KMS-11 (cell line): ENCODE results near the gene DENND6B.

Experiments used
- H2AFZ ChIP-seq: fragments of 200-600 bp; sonication (generic); 2 replicates; pipeline ENCODE4 v1.6.1; 2016; ENCODE audit warnings: antibody characterized with exemption, mixed run types, low read depth
- H3K27ac ChIP-seq: fragments of 200-600 bp; sonication (generic); 2 replicates; pipeline ENCODE4 v1.6.1; 2016; ENCODE audit warnings: mild to moderate bottlenecking, mixed run types
- H3K27me3 ChIP-seq: fragments of 200-600 bp; sonication (generic); 2 replicates; pipeline ENCODE4 v1.6.1; 2017; ENCODE audit warnings: mild to moderate bottlenecking, low read depth, mixed run types, moderate library complexity; ENCODE audit not compliant: insufficient read depth
- H3K36me3 ChIP-seq: fragments of 200-600 bp; sonication (generic); 2 replicates; pipeline ENCODE4 v1.6.1; 2017; ENCODE audit warnings: mild to moderate bottlenecking, mixed run types; ENCODE audit not compliant: insufficient read depth
- H3K4me1 ChIP-seq: fragments of 200-600 bp; sonication (generic); 2 replicates; pipeline ENCODE4 v1.6.1; 2016; ENCODE audit warnings: mild to moderate bottlenecking, low read depth, mixed run types; ENCODE audit not compliant: poor library complexity, severe bottlenecking
- H3K4me2 ChIP-seq: fragments of 200-600 bp; sonication (generic); 2 replicates; pipeline ENCODE4 v1.7.0; 2016; ENCODE audit warnings: mild to moderate bottlenecking, mixed run types
- H3K4me3 ChIP-seq: fragments of 200-600 bp; sonication (generic); IDR thresholded peaks from 2 replicates; pipeline ENCODE4 v1.6.1; 2017; ENCODE audit warnings: low read depth, low read length, mixed read lengths; ENCODE audit not compliant: insufficient read depth
- H3K79me2 ChIP-seq: fragments of 200-600 bp; sonication (generic); 2 replicates; pipeline ENCODE4 v1.6.1; 2016; ENCODE audit warnings: low read depth, mixed run types; ENCODE audit not compliant: insufficient read depth
- H3K9ac ChIP-seq: fragments of 200-600 bp; sonication (generic); 2 replicates; pipeline ENCODE4 v1.6.1; 2016; ENCODE audit warnings: mild to moderate bottlenecking, mixed run types
- H4K20me1 ChIP-seq: fragments of 200-600 bp; sonication (generic); 2 replicates; pipeline ENCODE4 v1.6.1; 2016; ENCODE audit warnings: mild to moderate bottlenecking, mixed run types; ENCODE audit not compliant: insufficient read depth
- CTCF ChIP-seq: fragments of 200-600 bp; sonication (generic); conservative IDR thresholded peaks from 2 replicates; pipeline ENCODE4 v1.6.1; 2017; ENCODE audit warnings: low read depth, mild to moderate bottlenecking, antibody characterized with exemption, low read length, moderate library complexity, mixed read lengths

The DENND6B gene

GRCh38 chr22:50357756-50358155 is 30.9 kb upstream of the DENND6B start:
- H3K79me2 ChIP-seq, result peaks cover 50% of the 10 kb centered on the region; the same call in 1 of the 2 replicates
- H3K27ac ChIP-seq, result no peak overlapping the region
- H3K9ac ChIP-seq, result no peak overlapping the region
- H3K4me2 ChIP-seq, result no peak overlapping the region
- no peaks in the 10 kb centered on the region for H4K20me1 ChIP-seq
- TF ChIP-seq CTCF, result no peak
- H2AFZ ChIP-seq, result no peak overlapping the region
- H3K4me1 ChIP-seq, result no peaks in the 10 kb centered on the region
- H3K4me3 ChIP-seq, result no peak overlapping the region
- no peaks in the 10 kb centered on the region for H3K36me3 ChIP-seq
- no peaks in the 10 kb centered on the region for H3K27me3 ChIP-seq

GRCh38 chr22:50357222-50357621 is 30.4 kb upstream of the DENND6B start:
- H3K27ac ChIP-seq, result no peak overlapping the region
- no peak overlapping the region for H3K9ac ChIP-seq
- TF ChIP-seq CTCF, result no peak
- H3K79me2 ChIP-seq, result peaks cover 48% of the 10 kb centered on the region; the same call in 1 of the 2 replicates
- H3K36me3 ChIP-seq, result no peaks in the 10 kb centered on the region
- H4K20me1 ChIP-seq, result no peaks in the 10 kb centered on the region
- H3K4me3 ChIP-seq, result no peak overlapping the region
- no peaks in the 10 kb centered on the region for H3K4me1 ChIP-seq
- H3K4me2 ChIP-seq, result no peak overlapping the region
- H3K27me3 ChIP-seq, result no peaks in the 10 kb centered on the region
- no peak overlapping the region for H2AFZ ChIP-seq

- no peak overlapping the region for H2AFZ ChIP-seq
- TF ChIP-seq CTCF, result no peak
Observed at GRCh38 chr22:50356186-50356585, 29.4 kb upstream of the DENND6B start.

GRCh38 chr22:50348058-50348457 is 21.2 kb upstream of the DENND6B start:
- no peak overlapping the region for H3K27ac ChIP-seq
- no peak overlapping the region for H3K4me2 ChIP-seq
- H3K9ac ChIP-seq, result no peak overlapping the region
- H3K4me1 ChIP-seq, result no peaks in the 10 kb centered on the region
- no peaks in the 10 kb centered on the region for H3K36me3 ChIP-seq
- H4K20me1 ChIP-seq, result no peaks in the 10 kb centered on the region
- H2AFZ ChIP-seq, result no peak overlapping the region
- no peak overlapping the region for H3K4me3 ChIP-seq
- peaks cover 17% of the 10 kb centered on the region; the same call in 1 of the 2 replicates for H3K79me2 ChIP-seq
- no peaks in the 10 kb centered on the region for H3K27me3 ChIP-seq
- TF ChIP-seq CTCF, result no peak

More at GRCh38 chr22:50356186-50356585, 29.4 kb upstream of the DENND6B start:
- no peak overlapping the region for H3K4me3 ChIP-seq
- no peak overlapping the region for H3K9ac ChIP-seq
- H3K27me3 ChIP-seq, result no peaks in the 10 kb centered on the region
- H4K20me1 ChIP-seq, result no peaks in the 10 kb centered on the region
- H3K4me1 ChIP-seq, result no peaks in the 10 kb centered on the region
- no peak overlapping the region for H3K27ac ChIP-seq
- peaks cover 40% of the 10 kb centered on the region; the same call in 1 of the 2 replicates for H3K79me2 ChIP-seq
- H3K4me2 ChIP-seq, result no peak overlapping the region
- H3K36me3 ChIP-seq, result no peaks in the 10 kb centered on the region
